GM23248 (cell line): ENCODE measurements around the gene SLC2A1.

ENCODE experiments used
- EZH2 ChIP-seq: fragments of 200-600 bp; sonication (generic); IDR thresholded peaks from 2 replicates; pipeline ENCODE4 v1.6.1; 2018; ENCODE audit warnings: antibody characterized with exemption, mild to moderate bottlenecking; ENCODE audit not compliant: insufficient read depth, poor library complexity, severe bottlenecking
- EZH2phosphoT487 ChIP-seq: fragments of 200-600 bp; sonication (generic); IDR thresholded peaks from 2 replicates; pipeline ENCODE4 v1.6.1; 2018; ENCODE audit warnings: antibody characterized with exemption, moderate library complexity, mild to moderate bottlenecking, low read depth; ENCODE audit not compliant: insufficient read depth

DNA sequence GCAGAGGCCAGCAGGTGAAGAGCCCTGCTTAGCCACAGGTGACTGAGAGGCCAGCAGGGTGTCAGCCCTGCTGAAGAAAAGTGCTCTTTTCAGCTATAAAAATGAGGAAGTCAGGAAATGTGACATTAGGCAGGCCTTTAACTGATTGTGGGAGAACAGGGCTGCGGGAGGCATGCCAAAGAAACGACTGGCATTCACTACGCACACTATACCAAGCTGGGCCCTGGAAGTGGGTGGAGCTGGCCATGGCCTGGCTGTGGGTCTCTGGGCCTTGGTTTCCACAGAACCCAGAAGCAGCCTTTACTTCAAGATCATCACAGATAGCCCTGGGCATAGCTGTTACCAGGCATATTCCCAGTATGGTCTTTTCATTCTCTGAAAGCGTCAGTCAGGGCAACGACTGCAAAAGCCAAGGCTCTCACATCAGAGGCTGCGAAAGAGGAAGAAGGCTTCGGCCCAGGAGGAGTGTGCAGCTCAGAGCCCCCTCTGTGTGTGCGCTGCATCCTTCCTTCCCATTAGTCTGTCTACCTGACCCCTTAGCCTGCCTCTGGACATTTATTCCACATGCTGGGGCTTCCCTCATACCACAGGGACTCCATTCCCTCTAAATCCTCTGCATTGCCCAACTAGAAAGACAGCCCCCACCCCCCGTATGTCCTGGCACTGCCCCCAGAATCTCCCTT, 14.3 kb downstream of the SLC2A1 start:
- TF ChIP-seq EZH2phosphoT487: no peak
- no peak for TF ChIP-seq EZH2
